Inflammatory macrophage treated with lipopolysaccharide for 1 hour (primary cell): Measurements from ENCODE around the gene HAUS3.
A peak's percentile ranks its signal among the peaks of the same experiment; 100 is the strongest.

Experiments used
- DNase-seq, 2 donors: peaks; one replicate each; pipeline ENCODE4 v3.0.0-alpha.2; 2020 to 2022

The HAUS3 gene, protein sequence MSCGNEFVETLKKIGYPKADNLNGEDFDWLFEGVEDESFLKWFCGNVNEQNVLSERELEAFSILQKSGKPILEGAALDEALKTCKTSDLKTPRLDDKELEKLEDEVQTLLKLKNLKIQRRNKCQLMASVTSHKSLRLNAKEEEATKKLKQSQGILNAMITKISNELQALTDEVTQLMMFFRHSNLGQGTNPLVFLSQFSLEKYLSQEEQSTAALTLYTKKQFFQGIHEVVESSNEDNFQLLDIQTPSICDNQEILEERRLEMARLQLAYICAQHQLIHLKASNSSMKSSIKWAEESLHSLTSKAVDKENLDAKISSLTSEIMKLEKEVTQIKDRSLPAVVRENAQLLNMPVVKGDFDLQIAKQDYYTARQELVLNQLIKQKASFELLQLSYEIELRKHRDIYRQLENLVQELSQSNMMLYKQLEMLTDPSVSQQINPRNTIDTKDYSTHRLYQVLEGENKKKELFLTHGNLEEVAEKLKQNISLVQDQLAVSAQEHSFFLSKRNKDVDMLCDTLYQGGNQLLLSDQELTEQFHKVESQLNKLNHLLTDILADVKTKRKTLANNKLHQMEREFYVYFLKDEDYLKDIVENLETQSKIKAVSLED

DNA sequence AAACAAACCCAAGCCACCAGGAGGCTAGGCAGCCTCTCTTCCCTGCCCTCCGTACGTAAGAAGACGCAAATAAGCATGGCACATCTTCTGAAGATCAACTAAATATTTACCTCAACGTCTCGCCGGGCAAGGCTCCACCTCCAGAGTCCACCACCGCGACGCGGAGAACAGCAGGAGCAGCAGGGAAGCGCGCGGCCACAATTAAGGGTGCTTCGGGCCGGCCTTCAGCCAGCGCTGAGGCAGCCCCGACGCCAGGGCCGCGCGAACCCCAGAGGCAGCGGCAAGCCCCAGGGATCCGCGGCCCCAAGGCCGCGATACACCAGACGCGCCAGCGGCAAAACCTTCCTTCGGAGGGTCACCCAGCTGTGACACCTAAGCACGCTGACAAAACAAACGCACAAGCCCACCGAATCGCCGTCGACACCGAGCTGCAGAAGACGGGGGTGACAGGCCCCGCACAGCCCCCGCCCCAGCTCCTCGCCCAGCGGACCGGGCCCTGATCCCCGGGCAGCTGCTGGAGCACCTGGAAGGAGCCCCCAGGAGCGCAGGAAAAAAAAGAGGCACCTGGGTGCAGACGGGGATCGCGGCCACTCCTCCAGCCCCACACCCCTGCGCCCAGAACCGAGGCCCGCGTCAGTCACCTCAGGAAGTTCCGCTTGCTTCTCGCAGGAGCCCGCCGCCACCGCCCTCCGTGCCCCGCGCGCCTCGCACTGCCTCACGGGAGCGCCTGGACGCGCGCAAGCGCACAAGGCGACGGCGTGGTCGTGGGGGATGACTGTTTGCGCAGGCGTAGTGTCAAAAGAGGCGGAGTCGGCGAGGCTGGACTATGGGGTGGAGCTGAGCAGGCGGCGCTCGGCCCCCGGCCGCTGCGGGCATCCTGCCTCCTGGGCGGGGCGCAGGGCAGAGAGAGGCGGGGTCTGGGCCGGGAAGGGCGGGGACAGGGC is at the start of gene HAUS3, which contains the start of gene POLN:
HAUS3 (minus strand) TSS at position 712 of the 944 bp plus-strand sequence. CDS start 1,175 bp downstream, outside the sequence.
POLN (minus strand) TSS at position 712 of the 944 bp plus-strand sequence. CDS start 12,890 bp downstream, outside the sequence.
- DNase-seq, result peak; percentile 98 to 99

DNA sequence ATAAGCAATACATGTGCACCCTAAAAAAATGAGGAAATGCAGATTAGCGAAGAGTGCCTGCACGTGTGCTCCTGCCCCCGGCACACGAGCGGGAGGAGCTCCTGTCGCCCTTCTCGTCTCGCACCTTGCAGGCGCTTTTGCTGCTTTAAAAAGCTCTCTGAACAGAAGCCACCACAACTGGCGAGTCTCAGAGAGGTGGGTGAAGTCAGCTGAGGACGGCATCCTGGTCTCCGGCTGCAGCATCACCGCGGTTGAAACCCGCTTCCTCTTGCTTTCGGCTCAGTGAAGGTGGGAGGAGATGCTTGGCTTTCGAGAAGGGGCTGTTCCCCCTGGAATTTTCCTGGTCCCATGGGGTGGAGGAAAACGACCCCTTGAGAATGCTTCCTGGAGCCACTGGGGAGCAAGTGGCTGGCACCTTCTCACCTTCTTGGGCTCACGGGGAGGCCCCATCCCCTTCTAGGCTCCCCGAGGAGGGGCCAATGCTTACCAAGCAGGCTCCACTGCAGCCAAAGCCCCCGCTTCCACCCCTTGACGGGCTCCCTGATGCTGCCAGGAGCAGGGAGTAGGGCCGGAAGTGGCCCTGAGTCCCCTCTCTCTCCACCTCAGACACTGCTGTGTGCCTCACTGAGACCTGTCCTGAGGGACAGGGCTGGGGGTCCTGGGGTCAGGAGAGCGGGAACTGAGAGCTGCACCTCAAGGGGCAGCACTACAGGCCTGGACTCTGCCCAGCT is 49.2 kb upstream of the HAUS3 start:
- DNase-seq, result peak in 1 of 2 donors; percentile 6

DNA sequence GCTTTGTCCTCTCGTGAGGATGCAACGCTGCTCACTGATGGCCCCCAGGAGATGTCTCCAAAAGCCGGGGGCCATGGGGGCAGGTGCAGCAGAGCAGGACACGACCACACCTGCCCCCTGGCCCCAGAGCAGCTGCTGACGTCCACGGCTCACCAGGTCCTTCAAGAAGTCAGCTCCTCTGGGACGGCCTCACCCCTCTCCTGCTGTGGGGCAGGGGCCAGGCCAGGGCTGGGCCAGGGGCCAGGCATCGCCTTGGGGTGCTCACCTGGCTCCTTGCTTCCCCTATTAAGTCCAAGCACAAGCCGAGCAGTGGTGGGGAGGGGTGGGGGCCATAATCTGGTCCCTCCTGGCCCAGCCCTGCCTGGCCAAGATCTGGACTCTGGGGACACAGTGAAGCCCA is 48.6 kb upstream of the HAUS3 start:
- no peak for DNase-seq

GRCh38 chr4:2289955-2290333 is 48.0 kb upstream of the HAUS3 start:
- no peak for DNase-seq

- DNase-seq, result no peak
These were observed 47.5 kb upstream of the HAUS3 start for GRCh38 chr4:2289311-2289954.

DNA sequence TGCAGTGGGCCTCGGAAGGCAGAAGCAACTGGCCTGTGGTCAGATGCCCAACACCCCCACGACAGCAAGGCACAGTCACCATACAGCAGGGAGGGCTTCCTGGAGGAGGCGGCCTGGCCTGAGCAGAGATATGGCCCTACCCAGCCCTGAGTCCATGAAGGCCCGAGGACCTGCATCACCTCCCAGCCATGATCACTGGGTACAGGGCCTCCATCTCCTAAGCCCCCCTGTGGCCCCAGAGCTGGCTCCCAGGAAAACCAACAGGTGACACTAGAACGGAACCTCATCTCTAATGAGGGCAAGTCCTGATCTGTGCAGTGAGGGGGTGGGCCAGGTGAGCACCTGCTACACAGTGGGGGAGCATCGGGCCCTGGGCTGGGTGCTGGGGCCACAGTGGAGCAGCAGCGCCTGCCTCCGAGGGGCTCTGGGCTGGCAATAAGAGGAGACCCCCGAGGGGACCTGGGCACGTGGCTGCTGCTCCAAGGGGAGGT is 46.2 kb upstream of the HAUS3 start:
- DNase-seq, result no peak

DNA sequence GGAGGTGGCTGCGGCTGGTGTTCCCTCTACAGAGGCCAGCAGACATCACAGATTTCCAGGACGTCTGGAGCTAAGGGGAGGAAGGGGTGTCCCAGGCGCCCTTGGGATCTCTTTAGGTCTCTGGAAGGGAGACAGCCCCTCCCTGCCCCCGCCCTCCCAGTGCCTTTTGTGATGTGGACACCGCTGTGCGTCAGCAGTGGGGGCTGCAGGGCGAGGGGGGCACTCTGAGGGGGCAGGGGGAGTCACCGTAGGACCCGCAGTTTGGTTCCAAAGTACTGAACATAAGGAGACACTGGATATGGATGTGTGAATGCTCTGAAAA is 45.6 kb upstream of the HAUS3 start:
- DNase-seq, result no peak

DNA sequence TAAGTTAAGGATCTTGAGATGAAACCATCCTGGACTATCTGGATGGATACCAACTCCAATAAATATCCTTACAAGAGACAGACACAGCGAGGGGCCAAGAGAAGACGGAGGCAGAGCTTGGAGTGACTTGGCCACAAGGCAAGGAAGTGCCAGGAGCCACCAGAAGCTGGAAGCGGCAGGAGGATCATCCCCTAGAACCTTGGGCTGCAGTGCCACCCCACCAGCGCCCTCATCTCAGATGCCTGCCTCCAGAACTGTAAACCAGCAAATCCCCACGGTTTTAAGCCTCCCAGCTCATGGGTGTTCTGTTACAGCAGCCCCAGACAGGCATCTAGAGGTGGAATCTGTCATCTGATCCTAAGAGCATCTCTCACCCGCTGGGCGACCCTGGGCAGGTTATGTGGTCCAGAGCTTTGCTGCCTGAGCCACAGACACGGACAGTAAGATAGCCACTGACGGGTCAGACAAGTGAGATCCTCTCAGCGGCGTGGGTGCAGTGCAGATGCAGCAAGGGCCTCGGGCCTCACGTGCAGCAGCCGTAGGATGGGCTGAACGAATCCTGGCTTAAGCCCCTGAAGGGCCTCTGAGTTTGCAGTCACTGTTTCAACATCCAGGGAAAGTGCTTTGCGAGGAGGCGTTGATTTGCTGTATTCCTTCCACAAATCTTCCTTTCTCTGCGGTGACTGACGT is 45.1 kb upstream of the HAUS3 start:
- DNase-seq, result no peak

DNA sequence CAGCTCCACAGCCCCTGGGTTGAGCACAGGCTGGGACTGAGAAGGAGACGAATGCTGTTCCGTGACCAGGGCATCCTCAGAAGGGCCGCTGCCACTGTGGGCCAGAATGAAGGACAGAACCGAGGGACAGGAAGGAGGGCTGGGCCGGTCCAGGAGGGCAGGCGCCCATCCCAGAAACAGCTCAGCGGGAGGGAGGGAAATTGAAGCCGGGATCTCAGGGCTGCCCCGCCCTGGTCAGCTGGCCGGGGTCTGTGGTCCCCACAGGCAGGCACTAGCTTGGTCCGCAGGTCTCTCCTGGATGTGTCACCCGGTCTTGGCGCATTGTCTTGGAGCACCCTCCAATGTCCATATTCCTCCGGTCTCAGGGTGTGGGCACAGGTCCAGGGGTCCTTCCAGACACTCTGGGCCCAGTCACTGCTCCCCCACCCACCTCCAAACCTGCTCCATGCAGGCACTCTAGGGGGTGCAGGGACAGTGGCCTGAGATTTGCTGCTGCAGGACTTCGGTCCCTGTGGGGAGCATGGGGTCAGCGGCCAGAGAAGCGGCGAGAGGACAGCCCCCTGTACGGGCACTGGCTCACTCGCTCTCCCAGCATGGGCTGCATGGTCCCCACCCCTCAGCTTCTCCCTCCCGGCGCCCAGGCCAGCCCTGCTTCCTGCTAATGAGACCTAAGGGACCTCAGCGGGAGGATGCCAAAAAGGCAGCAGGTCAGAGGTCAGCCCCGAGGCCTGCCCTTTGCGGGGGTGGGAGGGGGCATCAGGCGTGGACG is 43.9 kb upstream of the HAUS3 start:
- no peak for DNase-seq

DNA sequence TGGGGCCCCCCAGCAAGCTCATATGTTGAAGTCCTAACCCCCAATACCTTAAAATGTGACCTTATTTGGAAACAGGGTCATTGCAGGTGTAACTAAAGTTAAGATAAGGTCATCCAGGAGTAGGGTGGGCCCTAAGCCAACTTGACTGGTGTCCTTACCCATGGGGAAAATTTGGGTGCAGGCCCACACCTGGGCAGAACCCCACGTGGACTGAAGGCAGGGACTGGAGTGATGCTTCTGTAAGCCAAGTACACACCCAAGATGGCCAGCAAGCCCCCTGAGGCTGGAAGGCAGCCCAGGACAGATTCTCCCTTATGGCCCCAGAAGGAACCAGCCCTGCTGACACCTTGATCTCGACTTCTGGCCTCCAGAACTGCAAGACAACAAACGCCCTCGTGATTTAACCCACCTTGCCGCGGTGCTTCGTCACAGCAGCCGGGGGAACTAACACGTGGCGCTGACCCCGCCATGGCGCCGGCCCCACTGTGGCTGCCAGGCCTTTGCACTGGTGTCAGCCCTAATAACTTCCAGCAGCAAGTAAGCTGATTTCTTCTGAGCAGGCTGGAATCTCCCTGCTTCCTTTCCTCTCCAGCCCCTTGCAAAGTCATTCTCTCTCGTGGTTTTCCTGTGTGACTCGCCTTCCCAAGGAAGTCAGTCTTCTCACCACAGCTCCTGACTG is 43.2 kb upstream of the HAUS3 start:
- no peak for DNase-seq

- no peak for DNase-seq
These were observed 42.4 kb upstream of the HAUS3 start for GRCh38 chr4:2284161-2284933.

DNA sequence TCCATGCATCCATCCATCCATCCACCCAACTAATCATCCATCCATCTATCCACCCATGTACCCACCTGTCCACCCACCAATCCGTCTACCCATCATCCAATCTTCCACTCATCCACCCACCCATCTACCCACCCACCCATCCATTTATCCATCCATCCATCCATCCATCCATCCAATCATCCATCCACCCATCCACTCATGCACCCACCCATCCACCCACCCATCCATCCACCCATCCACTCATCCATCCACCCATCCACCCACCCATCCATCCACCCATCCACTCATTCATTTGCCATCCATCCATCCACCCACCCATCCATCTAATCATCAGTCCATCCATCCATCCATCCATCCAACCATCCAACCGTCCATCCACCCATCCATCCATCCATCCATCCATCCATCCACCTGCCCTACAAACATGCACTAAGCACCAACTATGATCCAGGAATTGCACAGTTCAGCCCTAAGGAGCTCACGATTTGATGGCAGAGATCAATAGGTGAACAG is 41.3 kb upstream of the HAUS3 start:
- DNase-seq, result no peak

- peak in 1 of 2 donors; percentile 18 for DNase-seq
These were observed 39.8 kb upstream of the HAUS3 start for GRCh38 chr4:2281575-2282343.

DNA sequence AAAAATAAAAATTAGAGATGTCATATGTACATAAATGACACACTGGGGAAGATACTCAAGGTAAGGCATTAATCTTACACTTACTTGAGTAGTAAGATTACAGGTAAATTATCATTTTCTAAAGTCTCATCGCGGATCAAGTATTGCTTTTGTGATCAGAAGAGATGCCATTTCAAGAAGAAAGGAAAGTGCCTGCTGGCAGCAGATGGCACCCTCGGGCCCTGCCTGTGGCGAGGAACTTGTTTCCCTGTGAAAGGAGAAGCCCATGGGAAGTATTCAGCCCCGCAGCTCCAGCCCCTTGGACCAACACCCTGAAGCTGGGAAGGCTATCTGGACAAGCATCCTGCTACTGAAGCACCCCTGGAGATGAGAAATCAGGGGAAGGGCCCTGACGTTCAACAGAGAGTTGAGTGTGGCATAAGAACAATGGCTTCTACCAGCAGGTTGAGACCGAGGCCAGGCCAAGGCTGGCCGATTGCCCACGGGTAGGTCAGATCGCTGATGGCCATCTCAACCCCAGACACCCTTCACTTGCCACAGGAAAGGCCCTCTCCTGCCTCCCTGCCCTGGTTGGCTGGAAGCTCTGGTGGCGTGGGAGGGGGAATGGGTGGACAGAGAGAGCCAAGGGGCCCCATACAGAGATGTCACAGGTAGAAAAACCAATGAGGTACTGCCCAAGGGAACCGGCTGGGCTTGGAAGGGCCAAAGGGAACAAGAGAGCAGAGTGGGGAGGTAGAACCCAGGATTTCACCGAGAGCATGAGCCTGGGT is 38.8 kb upstream of the HAUS3 start:
- no peak for DNase-seq

DNA sequence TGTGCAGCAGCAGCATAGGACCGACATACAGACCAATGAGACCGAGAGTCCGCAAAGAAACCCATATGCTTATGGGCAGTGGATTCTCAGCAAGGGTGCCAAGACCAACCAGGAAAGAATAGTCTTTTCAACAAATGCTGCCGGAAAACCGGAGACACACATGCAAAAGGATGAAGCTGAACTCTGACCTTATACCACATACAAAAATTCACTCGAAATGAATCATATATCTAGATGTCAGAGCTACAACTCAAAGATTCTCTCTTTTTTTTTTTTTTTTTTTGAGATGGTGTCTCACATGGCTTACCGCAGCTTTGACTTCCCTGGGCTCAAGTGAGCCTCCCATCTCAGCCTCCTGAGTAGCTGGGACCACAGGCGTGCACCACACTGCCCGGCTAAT is 36.0 kb upstream of the HAUS3 start:
- no peak for DNase-seq

DNA sequence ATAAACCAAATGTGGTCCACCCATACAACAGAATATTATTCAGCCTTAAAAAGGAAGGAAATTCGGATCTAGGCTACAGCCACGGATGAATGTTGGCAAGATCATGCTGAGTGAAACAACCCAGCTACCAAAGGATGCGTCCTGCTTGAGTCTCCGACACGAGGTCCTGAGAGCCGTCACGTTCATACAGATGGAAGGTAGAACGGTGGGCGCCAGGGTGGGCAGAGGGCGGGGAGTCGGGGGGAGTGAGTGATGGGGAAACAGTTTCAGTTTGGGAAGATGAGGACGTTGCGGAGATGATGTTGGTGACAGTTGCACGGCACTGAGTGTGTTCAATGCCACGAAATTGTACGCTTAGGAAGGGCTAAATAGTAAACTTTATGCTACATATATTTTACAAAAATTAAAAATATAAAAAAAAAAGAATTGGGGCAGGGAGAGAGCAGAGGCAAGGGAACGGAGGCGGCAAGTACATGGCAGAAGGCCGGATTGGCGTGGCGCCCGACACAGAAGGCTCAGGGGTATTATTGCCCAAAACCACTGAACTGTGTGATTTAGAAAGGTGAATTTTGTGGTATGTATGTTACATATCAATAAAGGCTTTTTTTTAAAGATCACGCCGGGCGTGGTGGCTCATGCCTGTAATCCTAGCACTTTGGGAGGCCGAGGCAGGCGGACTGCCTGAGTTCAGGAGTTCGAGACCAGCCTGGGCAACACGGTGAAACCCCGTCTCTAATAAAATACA is 34.8 kb upstream of the HAUS3 start:
- DNase-seq, result no peak
